Adipose tissue (tissue), 3 donors: ENCODE data around the gene SEMA5B. TPM values are rescaled to one million over a fixed set of nuclear protein-coding genes. Genes with fewer than 3 reads are reported as not detected.

Experiments used
- H3K27ac ChIP-seq: one replicate; pipeline ENCODE4 v1.5.1; 2013; ENCODE audit warnings: low read depth, low read length
- WGBS, 3 donors: extraction: QIAGEN DNeasy Blood & Tissue Kit; methylation state at CpG; one replicate each; pipeline ENCODE4 v1.1.7; 2013; 5-methylcytosine and 5-hydroxymethylcytosine counted together
- polyA plus RNA-seq, 3 donors: library from polyadenylated mRNA; stranded (reverse); fragments of 200-250 nt; gene quantifications; one replicate each; pipeline ENCODE4 v1.2.3, GENCODE V29; 2013
- donor health status: healthy with polysubstance abuse.
- donor health status: Bipolar disorder and iron deficiency.
- donor health status: healthy.

Gene SEMA5B
- polyA plus RNA-seq, 3 donors, result 0.77 to 1.5 (median 1.4) TPM

- H3K27ac ChIP-seq, result no peak overlapping the region
- WGBS, 3 donors, result 58 to 82% (median 82%) methylated on average over 17 of the region's 17 CpGs
Measured at GRCh38 chr3:122893754-122894668, 133.6 kb downstream of the SEMA5B start.

GRCh38 chr3:122893282-122893681, 134.3 kb downstream of the SEMA5B start:
- WGBS, 3 donors, result 81 to 88% (median 83%) methylated on average over 8 of the region's 8 CpGs
- no peak overlapping the region for H3K27ac ChIP-seq

- 90 to 95% (median 92%) methylated on average over 21 of the region's 21 CpGs for WGBS, 3 donors
- no peak overlapping the region for H3K27ac ChIP-seq
Measured at GRCh38 chr3:122892118-122892960, 135.2 kb downstream of the SEMA5B start.

GRCh38 chr3:122890720-122891220, 136.8 kb downstream of the SEMA5B start:
- WGBS, 3 donors, result 84 to 90% (median 87%) methylated on average over 4 of the region's 4 CpGs
- H3K27ac ChIP-seq, result no peak overlapping the region

- 13 to 61% (median 14%) methylated on average over 6 of the region's 6 CpGs for WGBS, 3 donors
Measured at GRCh38 chr3:122890077-122890719, 137.4 kb downstream of the SEMA5B start.

GRCh38 chr3:122886946-122887345, 140.6 kb downstream of the SEMA5B start:
- 81 to 91% (median 83%) methylated on average over 4 of the region's 4 CpGs for WGBS, 3 donors
- H3K27ac ChIP-seq, result no peak overlapping the region

More at GRCh38 chr3:122890077-122890719, 137.4 kb downstream of the SEMA5B start:
- H3K27ac ChIP-seq, result no peak overlapping the region

GRCh38 chr3:122886251-122886650, 141.3 kb downstream of the SEMA5B start:
- 93 to 99% (median 93%) methylated on average over 4 of the region's 4 CpGs for WGBS, 3 donors
- no peak overlapping the region for H3K27ac ChIP-seq

GRCh38 chr3:122882361-122882947, 145.1 kb downstream of the SEMA5B start:
- H3K27ac ChIP-seq, result no peak overlapping the region
- WGBS, 3 donors, result 95 to 98% (median 97%) methylated on average over 2 of the region's 2 CpGs

GRCh38 chr3:122880624-122881023, 146.9 kb downstream of the SEMA5B start:
- WGBS, 3 donors, result 43 to 72% (median 70%) methylated on average over 4 of the region's 4 CpGs
- no peak overlapping the region for H3K27ac ChIP-seq

- no peak overlapping the region for H3K27ac ChIP-seq
- 67 to 92% (median 88%) methylated on average over 4 of the region's 4 CpGs for WGBS, 3 donors
Measured at GRCh38 chr3:122880173-122880572, 147.4 kb downstream of the SEMA5B start.

- H3K27ac ChIP-seq, result no peak overlapping the region
Measured at GRCh38 chr3:122875547-122876127, 151.9 kb downstream of the SEMA5B start.

- no peak overlapping the region for H3K27ac ChIP-seq
- 96% methylated on average over 9 of the region's 9 CpGs for WGBS, 3 donors
Measured at GRCh38 chr3:122873741-122874515, 153.6 kb downstream of the SEMA5B start.

GRCh38 chr3:122868322-122868721, 159.2 kb downstream of the SEMA5B start:
- H3K27ac ChIP-seq, result no peak overlapping the region

- H3K27ac ChIP-seq, result no peak overlapping the region
Measured at GRCh38 chr3:122864498-122864897, 163.1 kb downstream of the SEMA5B start.

GRCh38 chr3:122862381-122862780, 165.2 kb downstream of the SEMA5B start:
- no peak overlapping the region for H3K27ac ChIP-seq
